Neuronal stem cell (in vitro differentiated cells): Measurements from ENCODE around the gene ABLIM2.
A peak's percentile ranks its signal among the peaks of the same experiment; 100 is the strongest.

Source experiments
- DNase-seq: peaks from one replicate; pipeline ENCODE4 v3.0.0-alpha.2; 2013; ENCODE audit warnings: low spot score
- H2AFZ ChIP-seq: one replicate; pipeline ENCODE4 v1.6.1; 2013; ENCODE audit warnings: mild to moderate bottlenecking, low read length, inconsistent platforms
- H2AK5ac ChIP-seq: 2 replicates; pipeline ENCODE4 v1.6.1; 2013; ENCODE audit warnings: low read depth, mild to moderate bottlenecking, inconsistent platforms, low read length, moderate library complexity, mixed read lengths
- H2BK120ac ChIP-seq: 2 replicates; pipeline ENCODE4 v1.6.1; 2013; ENCODE audit warnings: low read depth, mild to moderate bottlenecking, inconsistent platforms, low read length, moderate library complexity, mixed read lengths
- H2BK12ac ChIP-seq: one replicate; pipeline ENCODE4 v1.6.1; 2013; ENCODE audit warnings: low read length, inconsistent platforms
- H2BK15ac ChIP-seq: 2 replicates; pipeline ENCODE4 v1.6.1; 2013; ENCODE audit warnings: mild to moderate bottlenecking, low read length, inconsistent platforms, mixed read lengths
- H2BK5ac ChIP-seq: one replicate; pipeline ENCODE4 v1.6.1; 2013; ENCODE audit warnings: inconsistent platforms, mild to moderate bottlenecking, low read length, moderate library complexity
- H3K14ac ChIP-seq: one replicate; pipeline ENCODE4 v1.6.1; 2013; ENCODE audit warnings: low read length, inconsistent platforms
- H3K18ac ChIP-seq: 2 replicates; pipeline ENCODE4 v1.6.1; 2013; ENCODE audit warnings: low read length, inconsistent platforms
- H3K23ac ChIP-seq: 2 replicates; pipeline ENCODE4 v1.6.1; 2013; ENCODE audit warnings: low read depth, mild to moderate bottlenecking, mixed read lengths, low read length, inconsistent platforms; ENCODE audit not compliant: poor library complexity
- H3K27ac ChIP-seq: replicated peaks from 3 replicates; pipeline ENCODE4 v1.5.1; 2013; ENCODE audit warnings: low read length, inconsistent platforms
- H3K27me3 ChIP-seq, 3 experiments: 2 replicates each; pipeline ENCODE4 v1.6.1; 2013; ENCODE audit warnings: low read length in 3 of 3, mild to moderate bottlenecking in 2 of 3, inconsistent platforms in 1 of 3, low read depth in 1 of 3, mixed read lengths in 1 of 3, moderate library complexity in 1 of 3; ENCODE audit not compliant: control insufficient read depth in 3 of 3, insufficient read depth in 3 of 3
- H3K36me3 ChIP-seq, 2 donors: replicated peaks in 1 of 2; 2 replicates each; pipeline ENCODE4 v1.6.1; 2013; ENCODE audit warnings: low read length in 2 of 2; ENCODE audit not compliant: control insufficient read depth in 2 of 2, insufficient read depth in 2 of 2
- H3K4ac ChIP-seq: 2 replicates; pipeline ENCODE4 v1.6.1; 2013; ENCODE audit warnings: inconsistent platforms, mild to moderate bottlenecking, low read length, moderate library complexity
- H3K4me1 ChIP-seq, 2 donors: 1 replicate in 1 of 2; 2 replicates in 1 of 2; pipeline ENCODE4 v1.6.1; 2013; ENCODE audit warnings: low read length in 2 of 2, low read depth in 1 of 2; ENCODE audit not compliant: control insufficient read depth in 2 of 2, insufficient read depth in 1 of 2
- H3K4me2 ChIP-seq: one replicate; pipeline ENCODE4 v1.6.1; 2013; ENCODE audit warnings: mild to moderate bottlenecking, low read length, inconsistent platforms; ENCODE audit not compliant: insufficient read depth, poor library complexity, severe bottlenecking
- H3K4me3 ChIP-seq, 2 donors: 2 replicates each; pipeline ENCODE4 v1.5.1; 2013; ENCODE audit warnings: low read length in 2 of 2, mild to moderate bottlenecking in 2 of 2, inconsistent platforms in 1 of 2, moderate library complexity in 1 of 2
- H3K79me1 ChIP-seq: one replicate; pipeline ENCODE4 v1.6.1; 2013; ENCODE audit warnings: low read depth, mild to moderate bottlenecking, inconsistent platforms, low read length, moderate library complexity
- H3K9ac ChIP-seq: one replicate; pipeline ENCODE4 v1.6.1; 2013; ENCODE audit warnings: mild to moderate bottlenecking, low read depth, low read length, inconsistent platforms; ENCODE audit not compliant: poor library complexity
- H3K9me3 ChIP-seq, 2 donors: replicated peaks in 1 of 2; 2 replicates each; pipeline versions ENCODE3 to v1.6.1; 2013; ENCODE audit warnings: low read length in 2 of 2, mild to moderate bottlenecking in 2 of 2, inconsistent platforms in 1 of 2, low read depth in 1 of 2, mixed read lengths in 1 of 2, moderate library complexity in 1 of 2; ENCODE audit not compliant: control insufficient read depth in 2 of 2, insufficient read depth in 1 of 2
- H4K8ac ChIP-seq: one replicate; pipeline ENCODE4 v1.6.1; 2013; ENCODE audit warnings: low read depth, mild to moderate bottlenecking, inconsistent platforms, low read length, moderate library complexity
- H4K91ac ChIP-seq: one replicate; pipeline ENCODE4 v1.6.1; 2013; ENCODE audit warnings: low read length, low read depth, mild to moderate bottlenecking, inconsistent platforms; ENCODE audit not compliant: poor library complexity
- WGBS, 2 donors: extraction: QIAGEN DNeasy Blood & Tissue Kit; methylation state at CpG; one replicate each; pipeline ENCODE4 v1.1.7; 2013; ENCODE audit warnings: missing lambda C conversion rate in 2 of 2, mixed read lengths in 1 of 2; ENCODE audit not compliant: insufficient read length in 2 of 2, insufficient replicate concordance in 1 of 2; ENCODE audit errors: extremely low coverage in 2 of 2; 5-methylcytosine and 5-hydroxymethylcytosine counted together

Gene ABLIM2

DNA sequence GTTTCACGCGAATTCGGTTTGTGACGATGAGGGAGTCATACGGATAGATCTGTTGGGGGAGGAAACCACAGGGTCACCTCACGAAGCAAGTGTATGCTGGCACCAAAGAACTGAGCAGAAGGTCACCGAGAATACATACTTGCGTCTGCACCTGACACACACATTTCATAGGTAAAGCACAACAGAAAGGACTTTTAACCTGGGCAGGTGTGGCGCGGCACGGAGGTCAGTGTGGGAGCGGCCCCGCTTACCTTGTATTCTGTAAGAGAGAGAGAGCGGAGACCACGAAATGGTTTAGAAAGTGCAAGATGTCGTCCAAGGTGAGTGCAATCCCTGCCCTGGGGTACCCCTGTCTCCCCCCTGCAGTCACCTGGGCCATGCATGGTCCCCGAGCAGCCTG is 175.3 kb downstream of the ABLIM2 start:
- no peak overlapping the region for H3K14ac ChIP-seq
- no peak overlapping the region for H3K23ac ChIP-seq
- no peak overlapping the region for H3K4me3 ChIP-seq
- H3K36me3 ChIP-seq = no peaks in the 10 kb centered on the region
- no peaks in the 10 kb centered on the region for H3K9me3 ChIP-seq
- H3K4ac ChIP-seq = no peak overlapping the region
- no peak overlapping the region for H3K9ac ChIP-seq
- peak overlapping the region; percentile 68 for H4K8ac ChIP-seq
- no peak for DNase-seq
- H4K91ac ChIP-seq = no peak overlapping the region
- H2BK12ac ChIP-seq = no peak overlapping the region
- no peak overlapping the region for H2AFZ ChIP-seq
- no peak overlapping the region for H2BK120ac ChIP-seq
- H3K27me3 ChIP-seq = peaks cover 0 to 23% (median 2%) of the 10 kb centered on the region in 3 experiments
- WGBS, 2 donors = no CpG with 5 or more reads among the region's 17 CpGs
- H2BK15ac ChIP-seq = peak overlapping the region; percentile 53
- no peak overlapping the region for H3K4me2 ChIP-seq
- peak overlapping the region; percentile 54 for H2AK5ac ChIP-seq
- no peaks in the 10 kb centered on the region for H3K79me1 ChIP-seq
- no peak overlapping the region for H3K27ac ChIP-seq
- H2BK5ac ChIP-seq = no peak overlapping the region
- H3K4me1 ChIP-seq = peaks cover 0 to 6% of the 10 kb centered on the region in 2 donors
- peak overlapping the region; percentile 49 for H3K18ac ChIP-seq

DNA sequence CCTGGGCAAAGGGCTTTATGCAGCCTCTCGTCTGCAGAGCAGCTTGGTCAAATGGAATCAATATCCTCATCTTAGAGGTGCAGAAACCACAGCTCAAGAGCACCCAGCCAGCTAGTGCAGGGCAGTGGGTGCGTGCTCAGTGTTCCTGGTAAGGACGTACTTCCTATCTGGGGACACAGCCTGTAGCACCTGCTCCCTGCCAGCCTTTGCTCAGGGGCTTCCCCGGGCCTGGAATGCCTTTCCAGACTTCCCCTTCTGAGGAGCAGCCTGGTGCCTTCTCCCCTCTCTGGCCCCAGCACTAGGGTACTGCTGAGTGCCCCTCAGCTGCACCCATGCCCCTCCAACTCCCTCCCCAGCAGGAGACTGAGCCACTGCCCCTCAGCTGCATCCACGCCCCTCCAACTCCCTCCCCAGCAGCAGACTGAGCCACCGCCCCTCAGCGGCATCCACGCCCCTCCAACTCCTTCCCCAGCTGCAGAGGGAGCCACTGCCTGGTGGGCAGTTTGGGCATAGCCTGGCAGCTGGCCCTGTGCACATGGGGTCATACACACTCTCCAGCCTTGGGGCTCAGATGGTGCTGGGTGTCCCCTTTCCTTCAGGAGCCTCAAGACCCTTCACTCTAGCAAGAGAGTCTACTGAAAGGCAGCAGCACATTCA is 176.7 kb downstream of the ABLIM2 start:
- H3K36me3 ChIP-seq = no peaks in the 10 kb centered on the region
- no CpG with 5 or more reads among the region's 8 CpGs for WGBS, 2 donors

DNA sequence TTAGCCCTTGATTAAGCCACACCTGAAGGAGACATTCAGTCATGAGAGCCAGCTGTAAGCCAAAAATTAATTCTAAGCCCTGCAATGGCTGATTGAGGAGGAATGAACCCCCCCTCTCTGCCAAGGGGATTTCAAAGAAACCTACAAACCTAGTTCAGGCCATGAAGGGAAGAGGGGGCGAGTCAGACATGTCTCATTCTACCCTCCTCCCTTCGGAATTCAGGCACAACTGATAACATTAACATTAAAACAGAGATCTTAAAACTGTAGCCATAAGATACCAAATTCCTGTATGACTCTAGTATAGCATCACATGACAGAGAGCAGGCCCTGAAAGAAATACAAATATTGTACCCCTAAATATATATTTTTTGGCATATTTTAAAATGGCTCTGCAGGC is 178.6 kb downstream of the ABLIM2 start:
- no peak overlapping the region for H3K27ac ChIP-seq
- H3K36me3 ChIP-seq = no peaks in the 10 kb centered on the region
- no peak overlapping the region for H2BK15ac ChIP-seq
- no peak overlapping the region for H4K91ac ChIP-seq
- H2BK5ac ChIP-seq = no peak overlapping the region
- no peak overlapping the region for H3K18ac ChIP-seq
- no peaks in the 10 kb centered on the region for H3K4me1 ChIP-seq
- no peak overlapping the region for H4K8ac ChIP-seq
- H3K27me3 ChIP-seq = peaks cover 0 to 21% (median 2%) of the 10 kb centered on the region in 3 experiments
- WGBS, 2 donors = no CpG with 5 or more reads among the region's 2 CpGs
- no peak overlapping the region for H2AK5ac ChIP-seq
- no peak overlapping the region for H2BK12ac ChIP-seq
- no peaks in the 10 kb centered on the region for H3K9me3 ChIP-seq
- no peak overlapping the region for H3K4ac ChIP-seq
- no peaks in the 10 kb centered on the region for H3K79me1 ChIP-seq
- no peak for DNase-seq
- H3K14ac ChIP-seq = no peak overlapping the region
- H3K9ac ChIP-seq = no peak overlapping the region
- H3K23ac ChIP-seq = no peak overlapping the region
- no peak overlapping the region for H3K4me2 ChIP-seq
- H2BK120ac ChIP-seq = no peak overlapping the region
- H3K4me3 ChIP-seq = no peak overlapping the region
- no peak overlapping the region for H2AFZ ChIP-seq

More for the DNA sequence above, 176.7 kb downstream of the ABLIM2 start:
- Histone ChIP-seq H3K79me1 (no peaks in the 10 kb centered on the region), H2AK5ac (peak overlapping the region; percentile 22), H3K9me3 (no peaks in the 10 kb centered on the region), H3K14ac (no peak overlapping the region), H3K27me3 (peaks cover 0 to 24% (median 2%) of the 10 kb centered on the region in 3 experiments), H3K4ac (no peak overlapping the region), H2BK120ac (no peak overlapping the region), H3K4me2 (no peak overlapping the region), H3K18ac (peak overlapping the region; percentile 52), H2AFZ (no peak overlapping the region), H2BK12ac (no peak overlapping the region), H2BK5ac (no peak overlapping the region), H3K9ac (no peak overlapping the region), H4K91ac (no peak overlapping the region), H3K23ac (no peak overlapping the region), H3K27ac (no peak overlapping the region), H4K8ac (no peak overlapping the region), H2BK15ac (no peak overlapping the region), H3K4me1 (peaks cover 0 to 6% of the 10 kb centered on the region in 2 donors), H3K4me3 (no peak overlapping the region)
- no peak for DNase-seq

DNA sequence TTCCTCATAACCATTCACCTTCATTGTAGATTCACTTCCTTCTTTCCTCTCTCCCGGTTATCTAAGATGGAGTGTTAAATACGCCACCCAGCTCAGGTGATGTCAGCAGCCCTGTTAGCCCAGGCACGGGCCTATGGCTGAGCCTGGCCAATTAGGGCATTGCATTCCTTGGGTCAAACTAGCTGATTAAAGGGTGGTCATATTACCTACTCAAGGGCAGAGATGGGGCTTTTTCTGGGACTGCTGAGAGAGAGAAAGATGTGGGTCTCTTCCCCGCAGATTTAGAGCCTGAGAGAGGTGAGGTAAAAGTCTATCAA is 179.0 kb downstream of the ABLIM2 start:
- no peak overlapping the region for H2BK12ac ChIP-seq
- WGBS, 2 donors = no CpG with 5 or more reads among the region's 4 CpGs

More for the DNA sequence above, 179.0 kb downstream of the ABLIM2 start:
- Histone ChIP-seq H4K8ac (no peak overlapping the region), H2AK5ac (no peak overlapping the region), H3K23ac (no peak overlapping the region), H3K27me3 (peaks cover 0 to 17% (median 2%) of the 10 kb centered on the region in 3 experiments), H2AFZ (no peak overlapping the region), H3K4ac (no peak overlapping the region), H2BK120ac (no peak overlapping the region), H2BK15ac (no peak overlapping the region), H2BK5ac (no peak overlapping the region), H4K91ac (no peak overlapping the region), H3K36me3 (no peaks in the 10 kb centered on the region), H3K9me3 (no peaks in the 10 kb centered on the region), H3K27ac (no peak overlapping the region), H3K4me2 (no peak overlapping the region), H3K79me1 (no peaks in the 10 kb centered on the region), H3K14ac (no peak overlapping the region), H3K9ac (no peak overlapping the region), H3K18ac (no peak overlapping the region), H3K4me3 (no peak overlapping the region), H3K4me1 (no peaks in the 10 kb centered on the region)
- no peak for DNase-seq
